ENCODE results near the gene PRRC2A.
"Not testable (repeated sequence)": the region's sequence is repeated elsewhere in the genome, so short reads cannot be mapped to it uniquely, and the experiment has no call there.

The PRRC2A gene

GRCh38 chr6:31586008-31586407, 34.5 kb upstream of the PRRC2A start, which contains the start of gene LST1:
Gene LST1 (plus strand): TSS chr6:31586277. CDS start chr6:31587300, 1,023 bp downstream.
- no peak for FAIRE-seq

GRCh38 chr6:31586599-31587281, 33.8 kb upstream of the PRRC2A start:
- no peak for FAIRE-seq

- FAIRE-seq, result no peak
These were observed 32.4 kb upstream of the PRRC2A start for GRCh38 chr6:31587791-31588777.

- FAIRE-seq, result no peak
These were observed 31.5 kb upstream of the PRRC2A start for GRCh38 chr6:31588871-31589650.

DNA sequence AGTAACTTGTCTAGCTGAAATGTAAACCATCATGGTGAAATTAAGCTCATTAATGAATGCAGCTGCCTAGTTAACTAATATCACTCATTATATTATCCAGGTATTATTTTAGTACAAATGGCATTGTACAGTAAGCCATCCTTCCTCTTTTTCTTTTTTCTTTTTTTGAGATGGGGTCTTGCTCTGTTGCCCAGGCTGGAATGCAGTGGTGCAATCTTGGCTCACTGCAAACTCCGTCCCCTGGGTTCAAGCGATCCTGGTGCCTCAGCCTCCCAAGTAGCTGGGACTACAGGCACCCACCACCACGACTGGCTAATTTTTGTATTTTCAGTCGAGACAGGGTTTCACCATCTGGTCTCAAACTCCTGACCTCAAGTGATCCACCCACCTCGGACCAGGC, 29.8 kb upstream of the PRRC2A start:
- FAIRE-seq, result not testable (repeated sequence)

- FAIRE-seq, result no peak
These were observed 28.1 kb upstream of the PRRC2A start for GRCh38 chr6:31592396-31592771.

DNA sequence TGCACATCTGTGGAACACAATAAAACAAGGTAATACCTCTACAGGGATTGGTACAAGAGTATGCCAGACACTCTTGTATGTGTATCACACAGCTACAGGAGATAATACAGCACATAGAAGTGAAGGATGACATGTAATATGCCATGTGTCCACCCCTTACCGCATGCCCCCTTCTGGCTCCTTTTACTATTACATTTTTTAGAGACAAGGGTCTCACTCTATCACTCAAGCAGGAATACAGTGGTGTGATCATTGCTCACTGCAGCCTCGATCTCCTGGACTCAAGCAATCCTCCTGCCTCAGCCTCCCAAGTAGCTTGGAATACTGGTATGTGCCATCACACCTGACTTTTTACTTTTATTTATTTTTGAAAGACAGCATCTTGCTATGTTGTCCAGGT, 23.5 kb upstream of the PRRC2A start:
- FAIRE-seq, result no peak

GRCh38 chr6:31607317-31607716, 13.2 kb upstream of the PRRC2A start:
- no peak for FAIRE-seq

- no peak for FAIRE-seq
These were observed 10.8 kb upstream of the PRRC2A start for GRCh38 chr6:31609519-31610406.

DNA sequence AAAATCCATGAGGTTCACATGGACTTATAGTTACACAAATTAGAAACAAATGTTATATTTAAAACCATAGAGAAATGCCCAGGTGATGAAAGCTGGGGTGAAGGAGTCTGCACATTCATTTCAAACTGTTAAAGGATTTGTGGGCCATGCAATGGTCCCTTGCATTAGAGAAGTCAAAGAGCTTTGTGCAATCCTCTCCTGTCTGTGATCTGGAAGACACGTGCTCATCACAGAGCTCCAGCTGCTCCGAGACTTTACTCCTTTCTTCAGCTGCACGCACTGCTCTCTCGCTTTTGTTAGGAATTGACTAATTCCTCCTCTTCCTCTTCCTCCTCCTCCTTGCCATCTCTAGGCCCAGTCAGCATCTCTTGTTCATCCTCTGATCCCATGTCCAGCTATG, 9.5 kb upstream of the PRRC2A start:
- FAIRE-seq, result no peak

DNA sequence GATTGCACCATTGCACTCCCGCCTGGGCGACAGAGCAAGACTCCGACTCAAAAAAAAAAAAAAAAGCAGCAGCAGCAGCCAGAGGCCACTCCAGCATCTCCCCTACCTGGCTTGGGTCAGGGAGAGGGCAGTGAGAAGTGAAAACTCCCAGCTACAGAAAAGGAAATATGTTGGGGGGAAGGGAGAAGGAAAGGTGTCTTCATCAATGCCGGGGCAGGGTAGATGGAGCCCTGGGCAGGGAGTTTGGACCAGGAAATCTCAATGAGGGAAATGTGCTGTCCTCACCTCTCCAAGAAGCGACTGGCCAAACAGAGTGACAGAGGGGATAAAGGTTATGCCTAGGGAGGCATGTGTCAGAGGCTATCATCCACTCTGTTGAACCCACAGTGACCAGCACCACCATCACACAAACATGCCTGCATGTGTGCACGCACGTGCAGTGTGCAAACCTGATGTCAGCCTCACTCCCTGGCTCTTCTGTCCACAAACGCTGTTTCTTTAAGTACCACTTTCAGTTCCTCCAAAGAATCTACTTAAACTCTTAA, 6.4 kb upstream of the PRRC2A start:
- no peak for FAIRE-seq

- FAIRE-seq, result no peak
These were observed 5.6 kb upstream of the PRRC2A start, which contains the start of gene AIF1 for GRCh38 chr6:31614684-31615578. Gene AIF1 (plus strand): TSS chr6:31615234. CDS start chr6:31615330, 96 bp downstream.

GRCh38 chr6:31615748-31616147, 4.8 kb upstream of the PRRC2A start:
- FAIRE-seq, result no peak

- no peak for FAIRE-seq
These were observed 3.5 kb upstream of the PRRC2A start for GRCh38 chr6:31617010-31617409.

DNA sequence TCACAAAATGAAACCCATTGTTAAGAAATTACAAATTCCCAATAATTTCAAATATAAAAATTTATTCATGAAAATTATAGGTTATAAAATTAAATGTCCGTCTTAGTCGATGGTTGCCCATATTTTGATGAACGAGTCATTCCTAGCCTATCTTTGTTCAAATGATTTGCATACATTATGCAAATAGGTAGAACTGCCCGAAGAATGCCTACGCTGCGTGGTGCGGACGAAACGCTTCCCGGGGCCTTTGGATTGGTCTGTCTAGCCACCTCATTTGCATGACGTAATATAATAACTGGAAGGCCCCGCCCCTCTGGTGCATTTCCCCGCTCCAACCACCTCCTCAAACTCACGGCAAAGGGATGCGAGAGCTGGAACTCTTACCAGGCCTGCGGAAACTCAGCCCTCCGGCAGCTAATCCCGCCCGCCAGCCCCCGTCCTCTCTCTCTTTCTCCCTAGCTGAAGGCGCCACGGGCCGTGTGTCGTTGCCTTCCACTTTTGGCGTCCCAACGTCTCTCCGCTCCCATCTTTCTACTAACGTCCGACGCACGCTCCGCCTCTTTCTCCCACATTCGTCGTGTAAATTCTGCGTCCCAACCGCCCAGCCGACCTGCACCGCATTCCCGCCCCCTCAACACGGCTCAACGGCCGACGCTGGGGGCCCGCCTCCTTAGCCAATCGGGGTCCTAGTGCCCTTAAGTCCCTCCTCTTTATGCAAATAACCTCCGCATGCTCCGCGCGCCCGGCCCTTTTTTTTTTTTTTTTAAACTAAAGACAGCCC, 520 bp upstream of the PRRC2A start:
- peak; percentile 97 for FAIRE-seq

DNA sequence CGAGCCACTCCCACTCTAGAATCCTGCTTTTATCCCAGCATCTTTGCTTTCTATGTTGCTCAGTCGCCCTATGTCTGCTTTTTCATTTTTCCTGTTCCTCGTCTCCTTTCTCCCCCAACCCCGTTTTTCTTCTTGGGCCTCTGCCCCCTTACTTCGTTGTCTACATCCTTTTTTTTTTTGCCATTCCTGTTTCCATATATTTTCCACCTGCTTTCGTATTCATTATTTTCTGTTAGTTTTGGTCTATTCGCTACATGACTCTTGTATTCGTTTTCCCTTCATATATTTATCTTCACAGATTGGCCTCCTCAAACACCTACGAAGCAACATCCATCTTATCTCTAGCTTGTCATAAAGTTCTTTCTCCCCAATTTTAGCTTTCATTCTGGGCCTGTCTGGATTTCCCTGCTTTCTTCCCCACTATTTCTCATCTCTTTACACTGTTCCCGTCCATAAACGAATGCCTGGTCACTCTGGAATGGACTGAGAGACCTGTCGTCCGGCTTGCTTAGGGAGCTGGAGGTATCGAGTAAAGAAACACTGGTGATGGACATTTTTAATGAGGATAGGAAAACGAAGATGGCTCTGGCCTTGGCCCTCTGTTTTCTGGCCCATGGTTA, 915 bp downstream of the PRRC2A start:
- no peak for FAIRE-seq

- FAIRE-seq, result no peak
These were observed 1.5 kb downstream of the PRRC2A start for GRCh38 chr6:31621991-31622390.

- no peak for FAIRE-seq
These were observed 2.2 kb downstream of the PRRC2A start for GRCh38 chr6:31622684-31623091.

GRCh38 chr6:31624070-31624469, 3.6 kb downstream of the PRRC2A start:
- FAIRE-seq, result no peak
